Measurements from ENCODE around the gene DNAH11. TPM values are rescaled to one million over a fixed set of nuclear protein-coding genes. Genes with fewer than 3 reads are reported as not detected.

DNAH11 gene
- total RNA-seq, 1 experiment from 2014 or later = 0.15 TPM

DNA sequence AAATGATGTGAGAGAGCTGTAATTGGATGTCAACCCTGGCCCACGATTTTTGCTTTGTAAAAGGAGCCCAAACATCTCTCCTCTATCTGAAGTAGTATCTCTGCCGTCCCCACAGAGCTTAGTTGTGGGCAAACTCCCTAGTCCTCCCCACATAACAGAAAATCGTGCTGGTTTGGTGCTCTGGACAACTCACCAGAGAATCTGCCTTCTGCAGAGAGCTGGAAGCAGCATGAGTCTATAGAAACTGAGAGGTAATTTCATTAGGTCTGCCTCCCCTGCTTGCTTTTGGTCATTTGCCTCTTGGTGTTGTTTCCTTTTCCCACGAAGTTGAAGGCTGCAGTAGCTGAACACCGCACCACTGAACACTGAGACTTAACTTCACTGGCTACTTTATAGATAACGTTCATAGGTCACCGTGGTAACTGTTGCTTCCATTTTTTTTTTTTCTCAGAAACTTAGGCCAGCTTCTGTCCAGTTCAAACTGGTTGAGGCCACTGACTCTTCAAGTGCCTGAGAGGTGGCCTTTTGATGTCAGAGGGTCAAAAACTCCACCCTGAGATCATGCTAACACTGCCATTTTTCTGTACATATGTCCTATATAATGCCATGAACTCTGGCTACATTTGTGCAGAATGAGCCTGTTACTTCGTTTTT lies 406.2 kb downstream of the DNAH11 start:
- Histone ChIP-seq H3K4me3 (ENCODE audit: low read depth in 2 of 2, low read length in 2 of 2) (no peak overlapping the region), H3K9me3 (ENCODE audit: control insufficient read depth, insufficient read depth, low read depth, low read length) (no peaks in the 10 kb centered on the region), H3K4me1 (ENCODE audit: control insufficient read depth, insufficient read depth, low read length) (0 out of 2 replicates have a peak, but pooled peaks cover 4% of the 10 kb centered on the region), H3K27ac (ENCODE audit: low read length) (no peak overlapping the region), H3K27me3 (ENCODE audit: control insufficient read depth, insufficient read depth, low read length) (no peaks in the 10 kb centered on the region; the same call in 1 of the 2 replicates), H3K36me3 (ENCODE audit: control insufficient read depth, insufficient read depth, low read length) (no peaks in the 10 kb centered on the region; the same call in 1 of the 2 replicates)
- TF ChIP-seq POLR2AphosphoS5 (IDR thresholded peaks at IDR 0.05; ENCODE audit: low read depth, low read length) = no peak
- no peak for TF ChIP-seq SIN3A (IDR thresholded peaks at IDR 0.05; ENCODE audit: borderline replicate concordance, insufficient read depth, low read depth, low read length)
- TF ChIP-seq CTCF (IDR thresholded peaks at IDR 0.05) = no peak
- TF ChIP-seq, protein P1, sequence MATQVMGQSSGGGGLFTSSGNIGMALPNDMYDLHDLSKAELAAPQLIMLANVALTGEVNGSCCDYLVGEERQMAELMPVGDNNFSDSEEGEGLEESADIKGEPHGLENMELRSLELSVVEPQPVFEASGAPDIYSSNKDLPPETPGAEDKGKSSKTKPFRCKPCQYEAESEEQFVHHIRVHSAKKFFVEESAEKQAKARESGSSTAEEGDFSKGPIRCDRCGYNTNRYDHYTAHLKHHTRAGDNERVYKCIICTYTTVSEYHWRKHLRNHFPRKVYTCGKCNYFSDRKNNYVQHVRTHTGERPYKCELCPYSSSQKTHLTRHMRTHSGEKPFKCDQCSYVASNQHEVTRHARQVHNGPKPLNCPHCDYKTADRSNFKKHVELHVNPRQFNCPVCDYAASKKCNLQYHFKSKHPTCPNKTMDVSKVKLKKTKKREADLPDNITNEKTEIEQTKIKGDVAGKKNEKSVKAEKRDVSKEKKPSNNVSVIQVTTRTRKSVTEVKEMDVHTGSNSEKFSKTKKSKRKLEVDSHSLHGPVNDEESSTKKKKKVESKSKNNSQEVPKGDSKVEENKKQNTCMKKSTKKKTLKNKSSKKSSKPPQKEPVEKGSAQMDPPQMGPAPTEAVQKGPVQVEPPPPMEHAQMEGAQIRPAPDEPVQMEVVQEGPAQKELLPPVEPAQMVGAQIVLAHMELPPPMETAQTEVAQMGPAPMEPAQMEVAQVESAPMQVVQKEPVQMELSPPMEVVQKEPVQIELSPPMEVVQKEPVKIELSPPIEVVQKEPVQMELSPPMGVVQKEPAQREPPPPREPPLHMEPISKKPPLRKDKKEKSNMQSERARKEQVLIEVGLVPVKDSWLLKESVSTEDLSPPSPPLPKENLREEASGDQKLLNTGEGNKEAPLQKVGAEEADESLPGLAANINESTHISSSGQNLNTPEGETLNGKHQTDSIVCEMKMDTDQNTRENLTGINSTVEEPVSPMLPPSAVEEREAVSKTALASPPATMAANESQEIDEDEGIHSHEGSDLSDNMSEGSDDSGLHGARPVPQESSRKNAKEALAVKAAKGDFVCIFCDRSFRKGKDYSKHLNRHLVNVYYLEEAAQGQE (IDR thresholded peaks at IDR 0.05; ENCODE audit: insufficient read depth in 1 of 2, low read depth in 2 of 2, low read length in 1 of 2) = no peak
- TF ChIP-seq TCF7L2 (IDR thresholded peaks at IDR 0.05; ENCODE audit: low read depth, low read length) = no peak
- no TSS peak for BruUV-seq (replicated peaks)
- no peak for ATAC-seq
- ChIA-PET CTCF (interaction anchor here (0.8 kb wide), 1 partner anchor 35 kb away, joined by 3 read pairs; no protein-coding TSS in a partner anchor), POLR2A (no interaction called here)
- intact Hi-C loops (cut with micrococcal nuclease; ENCODE audit: unreplicated experiment) (no loop called here), in situ Hi-C loops (cut with HindIII; ENCODE audit: low pct_unique_long_range_greater_than_20kb, low sequenced_read_pairs) (no loop called here)
- DNase-seq (ENCODE audit: low read depth, low spot score) = no peak

Other genes starting within 250 kb of the DNAH11 start
- 10.4 TPM for gene SP4, start 115.0 kb upstream of the DNAH11 start, total RNA-seq (2021; ENCODE audit: unreplicated experiment)

All from Panc1 (cell line).